Testis (tissue), 2 donors: ENCODE data around the gene NELL1.

Experiments used
- CTCF ChIP-seq, 3 experiments: fragments of 450-650 bp in 2 of 3; fragments of 200-600 bp in 1 of 3; sonication (generic) in 1 of 3; IDR thresholded peaks; one replicate each; pipeline ENCODE4 v1.5.1; 2016 to 2019; ENCODE audit warnings: antibody characterized with exemption in 3 of 3, mild to moderate bottlenecking in 2 of 3, moderate library complexity in 1 of 3
- POLR2A ChIP-seq: fragments of 450-650 bp; IDR thresholded peaks from one replicate; pipeline ENCODE4 v1.6.1; 2017; ENCODE audit warnings: antibody characterized with exemption, mild to moderate bottlenecking, moderate library complexity

DNA sequence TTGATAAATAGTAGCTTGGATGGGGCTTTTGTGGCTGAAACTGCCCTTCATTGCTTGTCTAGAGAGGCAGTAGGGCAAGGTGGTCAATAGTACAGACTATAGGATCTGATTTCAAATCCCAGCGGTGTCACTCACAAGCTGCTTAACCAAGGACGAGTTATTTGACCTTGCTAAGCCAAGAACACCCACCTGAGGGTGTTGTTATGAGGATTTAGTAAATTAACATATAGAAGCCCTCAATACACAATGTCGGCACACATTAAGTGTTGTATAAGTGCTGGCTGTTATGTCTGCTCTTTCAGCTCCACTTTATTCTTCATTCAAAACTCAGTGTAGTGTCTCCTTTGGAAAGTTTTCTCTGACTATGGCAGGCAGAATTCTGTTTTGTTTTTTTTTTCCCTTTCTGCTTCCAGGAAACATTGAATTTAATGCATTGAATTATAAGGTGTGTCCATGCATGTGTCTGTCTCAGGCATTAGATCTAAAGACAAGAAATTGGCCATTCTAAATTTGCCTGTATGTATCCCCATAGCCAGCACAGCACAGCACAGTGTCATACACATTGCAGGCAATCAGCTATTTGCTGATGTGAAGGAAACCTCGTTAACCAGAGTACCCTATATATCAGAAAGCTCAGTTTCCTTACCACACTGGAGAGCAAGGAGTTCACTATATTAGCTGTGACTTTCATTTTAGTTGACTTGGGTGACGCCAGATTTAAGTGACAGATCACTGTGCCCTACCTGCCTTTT, 212.1 kb downstream of the NELL1 start:
- TF ChIP-seq CTCF (IDR thresholded peaks at IDR 0.05) (no peak), POLR2A (no peak)
